ENCODE results near the gene DGKH. TPM values are rescaled to one million over a fixed set of nuclear protein-coding genes. Genes with fewer than 3 reads are reported as not detected.

The DGKH gene
- total RNA-seq, 1 experiment from 2014 or later, result 9.2 TPM

DNA sequence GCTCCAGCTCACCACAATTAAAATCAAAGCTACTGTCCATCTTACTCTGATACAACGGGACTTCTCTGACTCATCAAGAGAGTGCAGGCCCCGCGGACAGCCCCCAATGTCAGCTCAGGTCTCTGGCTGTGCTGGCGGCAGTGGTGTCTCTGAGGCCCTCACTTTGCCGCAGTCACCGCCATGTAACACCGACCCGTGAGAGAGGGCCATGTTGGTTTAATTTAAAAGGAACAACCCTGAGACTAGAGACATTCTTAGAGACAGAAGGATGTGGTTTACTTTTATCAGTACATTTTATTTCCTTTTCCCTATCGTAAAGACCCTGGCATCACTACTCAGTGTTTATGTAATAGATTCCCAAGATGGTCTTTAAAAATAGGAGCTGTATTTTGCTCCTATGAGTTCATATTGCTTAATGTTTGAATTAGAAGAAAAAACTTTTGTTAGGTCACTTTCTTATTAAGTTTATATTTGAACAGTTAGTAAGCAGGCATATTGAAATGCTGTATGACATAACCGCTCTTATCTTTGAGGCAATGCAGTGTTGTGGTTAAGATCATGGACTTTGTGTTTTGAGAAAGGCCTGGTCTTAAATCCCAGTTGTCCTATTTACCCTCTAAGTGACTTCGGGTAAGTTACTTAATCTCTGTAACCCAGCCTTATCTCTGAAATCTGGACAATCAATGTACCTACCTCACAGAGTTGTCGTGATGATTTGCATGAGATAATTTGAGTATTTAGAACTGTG is 23.4 kb downstream of the DGKH start:
- POLR2A ChIA-PET, result no interaction called here
- no peaks in the 10 kb centered on the region for H3K9me2 ChIP-seq (ENCODE audit: insufficient read depth)
- no peaks in the 10 kb centered on the region for H3K36me3 ChIP-seq (ENCODE audit: control insufficient read depth in 1 of 2, insufficient read depth in 2 of 2, low read length in 2 of 2)
- CTCF ChIA-PET, result no interaction called here
- H3K27ac ChIP-seq (ENCODE audit: low read depth, low read length), result no peak overlapping the region
- intact Hi-C loops (cut with micrococcal nuclease), result no loop called here
- no TSS peak for BruUV-seq (replicated peaks)
- TF ChIP-seq, protein P1, sequence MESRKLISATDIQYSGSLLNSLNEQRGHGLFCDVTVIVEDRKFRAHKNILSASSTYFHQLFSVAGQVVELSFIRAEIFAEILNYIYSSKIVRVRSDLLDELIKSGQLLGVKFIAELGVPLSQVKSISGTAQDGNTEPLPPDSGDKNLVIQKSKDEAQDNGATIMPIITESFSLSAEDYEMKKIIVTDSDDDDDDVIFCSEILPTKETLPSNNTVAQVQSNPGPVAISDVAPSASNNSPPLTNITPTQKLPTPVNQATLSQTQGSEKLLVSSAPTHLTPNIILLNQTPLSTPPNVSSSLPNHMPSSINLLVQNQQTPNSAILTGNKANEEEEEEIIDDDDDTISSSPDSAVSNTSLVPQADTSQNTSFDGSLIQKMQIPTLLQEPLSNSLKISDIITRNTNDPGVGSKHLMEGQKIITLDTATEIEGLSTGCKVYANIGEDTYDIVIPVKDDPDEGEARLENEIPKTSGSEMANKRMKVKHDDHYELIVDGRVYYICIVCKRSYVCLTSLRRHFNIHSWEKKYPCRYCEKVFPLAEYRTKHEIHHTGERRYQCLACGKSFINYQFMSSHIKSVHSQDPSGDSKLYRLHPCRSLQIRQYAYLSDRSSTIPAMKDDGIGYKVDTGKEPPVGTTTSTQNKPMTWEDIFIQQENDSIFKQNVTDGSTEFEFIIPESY (IDR thresholded peaks at IDR 0.05; ENCODE audit: extremely low read depth, insufficient replicate concordance, low read length), result no peak
- TF ChIP-seq, protein P2, sequence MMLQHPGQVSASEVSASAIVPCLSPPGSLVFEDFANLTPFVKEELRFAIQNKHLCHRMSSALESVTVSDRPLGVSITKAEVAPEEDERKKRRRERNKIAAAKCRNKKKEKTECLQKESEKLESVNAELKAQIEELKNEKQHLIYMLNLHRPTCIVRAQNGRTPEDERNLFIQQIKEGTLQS (IDR thresholded peaks at IDR 0.05), result no peak
- TF ChIP-seq JUND (IDR thresholded peaks at IDR 0.05), result no peak
- no peak for TF ChIP-seq TCF7L2 (IDR thresholded peaks at IDR 0.05; ENCODE audit: borderline replicate concordance, extremely low read depth, insufficient read depth, insufficient read length)
- TF ChIP-seq, protein P3, sequence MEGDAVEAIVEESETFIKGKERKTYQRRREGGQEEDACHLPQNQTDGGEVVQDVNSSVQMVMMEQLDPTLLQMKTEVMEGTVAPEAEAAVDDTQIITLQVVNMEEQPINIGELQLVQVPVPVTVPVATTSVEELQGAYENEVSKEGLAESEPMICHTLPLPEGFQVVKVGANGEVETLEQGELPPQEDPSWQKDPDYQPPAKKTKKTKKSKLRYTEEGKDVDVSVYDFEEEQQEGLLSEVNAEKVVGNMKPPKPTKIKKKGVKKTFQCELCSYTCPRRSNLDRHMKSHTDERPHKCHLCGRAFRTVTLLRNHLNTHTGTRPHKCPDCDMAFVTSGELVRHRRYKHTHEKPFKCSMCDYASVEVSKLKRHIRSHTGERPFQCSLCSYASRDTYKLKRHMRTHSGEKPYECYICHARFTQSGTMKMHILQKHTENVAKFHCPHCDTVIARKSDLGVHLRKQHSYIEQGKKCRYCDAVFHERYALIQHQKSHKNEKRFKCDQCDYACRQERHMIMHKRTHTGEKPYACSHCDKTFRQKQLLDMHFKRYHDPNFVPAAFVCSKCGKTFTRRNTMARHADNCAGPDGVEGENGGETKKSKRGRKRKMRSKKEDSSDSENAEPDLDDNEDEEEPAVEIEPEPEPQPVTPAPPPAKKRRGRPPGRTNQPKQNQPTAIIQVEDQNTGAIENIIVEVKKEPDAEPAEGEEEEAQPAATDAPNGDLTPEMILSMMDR (IDR thresholded peaks at IDR 0.05 in 2 of 3, conservative IDR thresholded peaks at IDR 0.05 in 1 of 3; ENCODE audit: borderline replicate concordance in 1 of 3, insufficient read depth in 1 of 3, low read depth in 2 of 3, low read length in 2 of 3), result no peak
- no peaks in the 10 kb centered on the region for H3K27me3 ChIP-seq (ENCODE audit: insufficient read depth, low read length)
- H3K4me3 ChIP-seq (replicated peaks in 1 of 2; ENCODE audit: low read depth in 1 of 2, low read length in 2 of 2), result no peak overlapping the region
- no peaks in the 10 kb centered on the region for H4K20me1 ChIP-seq (ENCODE audit: insufficient read depth)
- ATAC-seq (no peak), DNase-seq (ENCODE audit: low read depth, low spot score) (no peak)
- no peak overlapping the region for H2AFZ ChIP-seq (ENCODE audit: low read depth, low read length, poor library complexity, severe bottlenecking)
- no peaks in the 10 kb centered on the region for H3K79me2 ChIP-seq (ENCODE audit: insufficient read depth, low read length)
- H3K4me1 ChIP-seq (ENCODE audit: control insufficient read depth in 1 of 2, insufficient read depth in 2 of 2, low read length in 2 of 2), result no peaks in the 10 kb centered on the region
- RAD21 ChIA-PET (ENCODE audit: low non-redundant PET in 1 of 2, low total read pairs in 2 of 2, uncharacterized antibody in 2 of 2, unreplicated experiment in 2 of 2), result no interaction called here
- H3K4me2 ChIP-seq (ENCODE audit: low read length), result no peak overlapping the region
- H3K9me3 ChIP-seq (ENCODE audit: control insufficient read depth in 1 of 2, insufficient read depth in 1 of 2, low read depth in 1 of 2, low read length in 2 of 2), result no peaks in the 10 kb centered on the region
- H3K9ac ChIP-seq (ENCODE audit: low read length), result no peak overlapping the region

Measured in HCT116 (cell line).